ENCODE measurements around the gene SF1. TPM values are rescaled to one million over a fixed set of nuclear protein-coding genes. Genes with fewer than 3 reads are reported as not detected.

The SF1 gene
- total RNA-seq, 1 donor from 2014 or later, result 183 TPM

- DNase-seq (ENCODE audit: low spot score), result no peak
- no peaks in the 10 kb centered on the region for H3K4me1 Mint-ChIP-seq (ENCODE audit: low read depth)
Observed at GRCh38 chr11:64726211-64726641, 52.1 kb downstream of the SF1 start.

GRCh38 chr11:64724863-64725532, 53.3 kb downstream of the SF1 start:
- no peak for TF ChIP-seq CTCF (IDR thresholded peaks at IDR 0.05)
- Mint-ChIP-seq H3K9me3 (ENCODE audit: low read depth) (no peaks in the 10 kb centered on the region), H3K27me3 (ENCODE audit: low read depth) (peaks cover 38% of the 10 kb centered on the region), H3K36me3 (ENCODE audit: low read depth) (no peaks in the 10 kb centered on the region), H3K4me3 (ENCODE audit: unreplicated experiment) (no peak overlapping the region), H3K27ac (ENCODE audit: unreplicated experiment) (no peak overlapping the region), H3K4me1 (ENCODE audit: low read depth) (no peaks in the 10 kb centered on the region)
- peak; percentile 53 for DNase-seq (ENCODE audit: low spot score)

More at GRCh38 chr11:64726211-64726641, 52.1 kb downstream of the SF1 start:
- no peaks in the 10 kb centered on the region for H3K9me3 Mint-ChIP-seq (ENCODE audit: low read depth)
- TF ChIP-seq CTCF (IDR thresholded peaks at IDR 0.05), result no peak
- H3K36me3 Mint-ChIP-seq (ENCODE audit: low read depth), result no peaks in the 10 kb centered on the region
- H3K4me3 Mint-ChIP-seq (ENCODE audit: unreplicated experiment), result no peak overlapping the region
- H3K27ac Mint-ChIP-seq (ENCODE audit: unreplicated experiment), result no peak overlapping the region
- peaks cover 28% of the 10 kb centered on the region for H3K27me3 Mint-ChIP-seq (ENCODE audit: low read depth)

GRCh38 chr11:64723907-64724862, 54.2 kb downstream of the SF1 start:
- H3K27me3 Mint-ChIP-seq (ENCODE audit: low read depth), result peaks cover 42% of the 10 kb centered on the region

GRCh38 chr11:64723117-64723906, 55.0 kb downstream of the SF1 start, which contains the start of gene NRXN2:
Gene NRXN2 (minus strand): TSS chr11:64723197. CDS start chr11:64713699, 9,498 bp downstream.
- no peak within 1 kb of the TSS for H3K27ac Mint-ChIP-seq (ENCODE audit: unreplicated experiment)
- H3K27me3 Mint-ChIP-seq (ENCODE audit: low read depth), result peaks cover 46% of the 10 kb centered on the region
- H3K9me3 Mint-ChIP-seq (ENCODE audit: low read depth), result no peaks in the 10 kb centered on the region
- H3K4me1 Mint-ChIP-seq (ENCODE audit: low read depth), result no peaks in the 10 kb centered on the region
- TF ChIP-seq CTCF (IDR thresholded peaks at IDR 0.05), result peak; percentile 100
- no peaks in the 10 kb centered on the region for H3K36me3 Mint-ChIP-seq (ENCODE audit: low read depth)
- peak; percentile 95 for DNase-seq (ENCODE audit: low spot score)
- H3K4me3 Mint-ChIP-seq (ENCODE audit: unreplicated experiment), result peak within 1 kb of the TSS; percentile 54

More at GRCh38 chr11:64723907-64724862, 54.2 kb downstream of the SF1 start:
- H3K9me3 Mint-ChIP-seq (ENCODE audit: low read depth), result no peaks in the 10 kb centered on the region
- DNase-seq (ENCODE audit: low spot score), result peak; percentile 61
- no peaks in the 10 kb centered on the region for H3K36me3 Mint-ChIP-seq (ENCODE audit: low read depth)
- no peak overlapping the region for H3K27ac Mint-ChIP-seq (ENCODE audit: unreplicated experiment)
- H3K4me3 Mint-ChIP-seq (ENCODE audit: unreplicated experiment), result peak overlapping the region; percentile 13
- TF ChIP-seq CTCF (IDR thresholded peaks at IDR 0.05), result no peak
- H3K4me1 Mint-ChIP-seq (ENCODE audit: low read depth), result no peaks in the 10 kb centered on the region

Measured in chondrocyte (in vitro differentiated cells).